ENCODE results near the gene PHACTR2. TPM values are rescaled to one million over a fixed set of nuclear protein-coding genes. Genes with fewer than 3 reads are reported as not detected.

Gene PHACTR2
- total RNA-seq, 6 donors from 2014 or later = 68.1 to 133 (median 109) TPM

- H3K4me3 ChIP-seq = no peak overlapping the region
- TF ChIP-seq EP300 (IDR thresholded peaks at IDR 0.05) (no peak), POLR2A (IDR thresholded peaks at IDR 0.05) (no peak), CTCF (IDR thresholded peaks at IDR 0.05) (no peak), POLR2AphosphoS5 (IDR thresholded peaks at IDR 0.05) (no peak)
- H3K27me3 ChIP-seq = no peaks in the 10 kb centered on the region
- ATAC-seq (ENCODE audit: low FRiP score in 2 of 2) (peak; percentile 16 to 23), DNase-seq (no peak)
- H3K27ac ChIP-seq = peak overlapping the region; percentile 3 to 65 (median 36)
- 20 to 28% methylated on average over 2 of the region's 2 CpGs for WGBS, 2 donors
- peaks cover 54 to 72% (median 63%) of the 10 kb centered on the region in 4 donors for H3K4me1 ChIP-seq
- H3K9me3 ChIP-seq = no peaks in the 10 kb centered on the region
- no peaks in the 10 kb centered on the region for H3K36me3 ChIP-seq
Measured at GRCh38 chr6:143696664-143697000, 18.9 kb downstream of the PHACTR2 start.

DNA sequence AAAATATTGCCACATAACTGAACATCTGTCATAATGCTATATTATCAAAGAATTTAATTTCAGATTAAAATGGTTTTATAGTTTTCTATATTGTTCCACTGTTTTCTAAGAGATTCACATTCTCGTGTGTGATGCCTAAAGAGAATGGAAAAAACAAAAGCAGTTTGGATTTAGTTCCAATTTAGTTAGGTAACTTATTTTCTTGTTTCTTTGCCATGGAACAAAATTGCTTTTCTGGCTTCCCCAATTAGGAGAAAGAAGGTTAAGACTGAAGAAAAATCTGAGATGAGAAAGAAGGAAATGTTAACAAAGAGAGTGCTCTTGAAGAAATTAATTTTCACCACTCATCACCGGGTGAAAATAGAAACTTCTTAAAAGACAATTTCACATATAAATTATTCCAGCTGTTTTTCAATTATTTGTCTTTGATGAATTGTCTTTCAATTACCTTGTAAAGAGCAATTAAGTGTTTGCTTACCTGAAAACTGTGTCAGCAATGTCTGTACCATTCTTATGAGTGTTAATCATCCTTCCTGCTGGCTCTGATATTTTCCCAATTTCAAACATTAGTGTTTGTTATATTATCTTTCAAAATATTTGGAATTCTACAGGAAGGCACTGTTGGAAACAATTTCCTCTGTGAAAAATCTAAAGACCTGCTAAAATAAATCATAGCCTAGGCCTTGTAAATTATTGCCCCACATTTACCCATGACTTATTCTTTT is 19.5 kb downstream of the PHACTR2 start:
- H3K27me3 ChIP-seq = no peaks in the 10 kb centered on the region
- no peaks in the 10 kb centered on the region for H3K9me3 ChIP-seq
- peaks cover 48 to 66% (median 59%) of the 10 kb centered on the region in 4 donors for H3K4me1 ChIP-seq
- no peak for ATAC-seq (ENCODE audit: low FRiP score in 2 of 2)
- TF ChIP-seq CTCF (IDR thresholded peaks at IDR 0.05) (no peak), POLR2AphosphoS5 (IDR thresholded peaks at IDR 0.05) (no peak), POLR2A (IDR thresholded peaks at IDR 0.05) (no peak), EP300 (IDR thresholded peaks at IDR 0.05) (no peak)
- no peak for DNase-seq
- H3K36me3 ChIP-seq = no peaks in the 10 kb centered on the region
- 30 to 37% methylated on average over 2 of the region's 2 CpGs for WGBS, 2 donors
- peak overlapping the region in 2 of 4 donors; percentile 48 to 65 for H3K27ac ChIP-seq
- H3K4me3 ChIP-seq = no peak overlapping the region

DNA sequence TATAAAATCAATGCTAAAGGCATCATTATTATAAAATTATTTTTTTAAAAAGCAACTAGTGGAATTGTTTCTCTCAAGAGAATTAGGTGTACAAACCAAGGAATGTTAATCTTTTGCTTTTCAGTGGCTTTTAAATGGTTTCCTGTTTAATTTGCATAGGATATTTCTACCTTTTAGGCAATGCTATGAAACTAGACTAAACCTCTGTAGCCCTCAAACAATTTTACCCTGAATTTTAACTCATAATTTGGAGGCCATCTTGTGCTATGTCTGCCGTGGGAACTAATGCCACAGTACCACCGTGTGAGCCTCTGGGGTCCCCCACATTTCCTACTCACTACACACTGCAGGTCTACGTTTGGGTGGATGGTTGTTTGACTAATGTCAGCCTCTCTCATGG is 20.6 kb downstream of the PHACTR2 start:
- Histone ChIP-seq H3K27me3 (no peaks in the 10 kb centered on the region), H3K9me3 (no peaks in the 10 kb centered on the region), H3K4me1 (peaks cover 40 to 59% (median 53%) of the 10 kb centered on the region in 4 donors), H3K4me3 (no peak overlapping the region), H3K27ac (peak overlapping the region in 1 of 4 donors; percentile 48), H3K36me3 (no peaks in the 10 kb centered on the region)
- no peak for TF ChIP-seq POLR2AphosphoS5 (IDR thresholded peaks at IDR 0.05)
- no peak for TF ChIP-seq CTCF (IDR thresholded peaks at IDR 0.05)
- TF ChIP-seq EP300 (IDR thresholded peaks at IDR 0.05) = no peak
- WGBS, 2 donors = 90 to 93% methylated on average over 3 of the region's 3 CpGs
- ATAC-seq (ENCODE audit: low FRiP score in 2 of 2) (no peak), DNase-seq (no peak)

DNA sequence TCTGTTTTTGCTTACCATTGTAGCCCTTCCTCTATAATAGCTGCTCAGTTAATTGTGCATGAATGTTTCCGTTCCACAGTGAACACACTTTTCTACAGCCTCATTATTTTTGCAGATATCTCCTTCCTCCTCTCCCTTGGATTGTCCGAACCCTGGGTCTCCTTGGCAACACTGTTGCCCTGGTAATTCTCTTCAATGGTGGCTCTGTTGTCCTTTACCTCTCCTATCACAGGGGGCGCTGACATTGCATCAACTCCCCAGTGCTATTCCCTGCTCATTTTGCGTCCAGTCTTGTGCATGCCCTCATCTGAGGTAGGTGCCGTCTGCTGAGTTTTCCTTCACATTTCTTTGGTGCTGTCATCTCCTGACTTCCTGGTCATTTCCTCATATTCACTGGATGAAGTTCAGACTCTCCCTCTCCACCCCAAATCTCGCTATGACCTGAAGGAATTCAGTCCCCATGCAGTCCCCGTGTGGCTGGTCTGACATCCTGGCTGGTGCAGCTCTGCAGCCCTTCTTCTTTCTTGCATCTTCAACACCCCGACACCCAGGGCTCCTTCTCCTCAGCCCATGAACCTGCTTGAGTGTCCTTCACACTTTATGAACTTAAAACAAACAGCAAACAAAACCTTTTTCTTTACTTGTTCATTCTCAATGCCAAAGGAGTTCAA is 21.1 kb downstream of the PHACTR2 start:
- Histone ChIP-seq H3K9me3 (no peaks in the 10 kb centered on the region), H3K27ac (peak overlapping the region in 1 of 4 donors; percentile 48), H3K36me3 (no peaks in the 10 kb centered on the region), H3K4me3 (no peak overlapping the region), H3K27me3 (no peaks in the 10 kb centered on the region), H3K4me1 (peaks cover 40 to 57% (median 51%) of the 10 kb centered on the region in 4 donors)
- 86 to 89% methylated on average over 8 of the region's 8 CpGs for WGBS, 2 donors
- DNase-seq (no peak), ATAC-seq (ENCODE audit: low FRiP score in 2 of 2) (no peak)
- TF ChIP-seq CTCF (IDR thresholded peaks at IDR 0.05) (no peak), EP300 (IDR thresholded peaks at IDR 0.05) (no peak), POLR2AphosphoS5 (IDR thresholded peaks at IDR 0.05) (no peak), POLR2A (IDR thresholded peaks at IDR 0.05) (no peak)

Data from upper lobe of left lung (tissue), 6 donors.